Gastrocnemius medialis (tissue), 4 donors: ENCODE data around the gene RBMX.

ENCODE experiments used
- CTCF ChIP-seq, 5 experiments: fragments of 450-650 bp in 3 of 5; fragments of 200-600 bp in 2 of 5; sonication (generic) in 2 of 5; IDR thresholded peaks in 4 of 5; conservative IDR thresholded peaks in 1 of 5; 1 replicate in 4 of 5; 2 replicates in 1 of 5; pipeline ENCODE4 v1.5.1; 2016 to 2019; ENCODE audit warnings: antibody characterized with exemption in 5 of 5, mild to moderate bottlenecking in 3 of 5, moderate library complexity in 3 of 5
- POLR2A ChIP-seq, 2 donors: fragments of 450-650 bp; IDR thresholded peaks; one replicate each; pipeline ENCODE4 v1.6.1; 2017; ENCODE audit warnings: antibody characterized with exemption in 2 of 2, mild to moderate bottlenecking in 2 of 2, moderate library complexity in 2 of 2

DNA sequence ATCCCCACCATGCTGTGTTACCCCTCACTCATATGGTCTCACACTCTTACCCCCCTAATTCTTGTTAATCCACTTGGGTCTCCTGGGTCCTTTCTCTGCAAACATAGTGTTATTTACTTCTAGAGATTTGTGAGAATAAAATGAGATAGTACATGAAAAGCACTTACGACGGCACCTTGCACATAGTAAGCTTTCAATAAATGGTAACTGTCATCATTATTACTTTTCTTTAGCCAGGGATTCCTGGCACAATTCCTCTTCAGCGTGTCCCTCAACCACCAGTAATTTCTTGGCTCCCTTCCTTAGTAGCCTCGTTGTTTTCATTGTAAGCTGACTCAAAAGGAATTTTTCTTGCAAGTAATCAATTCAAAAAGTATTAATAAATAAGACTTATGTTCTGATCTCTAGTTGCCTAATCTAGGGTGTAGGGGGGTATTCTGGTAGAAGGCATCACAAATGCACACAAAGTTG, 30.1 kb upstream of the RBMX start:
- TF ChIP-seq CTCF (IDR thresholded peaks at IDR 0.05 in 4 of 5, conservative IDR thresholded peaks at IDR 0.05 in 1 of 5) = no peak
- TF ChIP-seq POLR2A (IDR thresholded peaks at IDR 0.05) = no peak
